Lower lobe of right lung (tissue), 2 donors: Measurements from ENCODE around the gene ZC3H12D. TPM values are rescaled to one million over a fixed set of nuclear protein-coding genes. Genes with fewer than 3 reads are reported as not detected.

Source experiments
- ATAC-seq, 2 donors: fragments of 200-7000 bp; cut with Tn5 transposase; one replicate each; pipeline ENCODE4 v1.9.1; 2020 to 2022; ENCODE audit warnings: mild to moderate bottlenecking in 2 of 2, moderate library complexity in 2 of 2
- DNase-seq: peaks from one replicate; pipeline ENCODE4 v3.0.0-alpha.2; 2020
- H3K27ac ChIP-seq: fragments of 200-600 bp; one replicate; pipeline ENCODE4 v1.8.0; 2022
- H3K27me3 ChIP-seq: fragments of 200-600 bp; one replicate; pipeline ENCODE4 v1.8.0; 2022; ENCODE audit warnings: low read depth
- H3K36me3 ChIP-seq: fragments of 200-600 bp; one replicate; pipeline ENCODE4 v1.8.0; 2022; ENCODE audit warnings: mild to moderate bottlenecking
- H3K4me1 ChIP-seq: fragments of 200-600 bp; one replicate; pipeline ENCODE4 v1.8.0; 2022
- H3K4me3 ChIP-seq: fragments of 200-600 bp; one replicate; pipeline ENCODE4 v1.8.0; 2022; ENCODE audit warnings: mild to moderate bottlenecking
- H3K9me3 ChIP-seq: fragments of 200-600 bp; one replicate; pipeline ENCODE4 v1.8.0; 2022
- intact Hi-C: fragments of 100-400 bp; cut with DNase I; formaldehyde crosslinking; loops from one replicate; pipeline ENCODE4 v1.11.0; 2022
- total RNA-seq: library from RNA; stranded (reverse); fragmentation: NEBNext Ultra II Directional; extraction: Animal tissue kit (Norgen Biotek cat#: 25700); gene quantifications from one replicate; pipeline ENCODE4 v1.2.1, GENCODE V29; 2021
- TF ChIP-seq, protein P1 (sequence below): fragments of 200-600 bp; IDR thresholded peaks from one replicate; pipeline ENCODE4 v1.8.0; 2022; ENCODE audit warnings: antibody characterized with exemption, mild to moderate bottlenecking
- donor health status: DM: no; HTN: yes; CAD: no; lungs with severe emphysema.

ZC3H12D gene
- total RNA-seq, 1 donor from 2014 or later: 2.6 TPM

DNA sequence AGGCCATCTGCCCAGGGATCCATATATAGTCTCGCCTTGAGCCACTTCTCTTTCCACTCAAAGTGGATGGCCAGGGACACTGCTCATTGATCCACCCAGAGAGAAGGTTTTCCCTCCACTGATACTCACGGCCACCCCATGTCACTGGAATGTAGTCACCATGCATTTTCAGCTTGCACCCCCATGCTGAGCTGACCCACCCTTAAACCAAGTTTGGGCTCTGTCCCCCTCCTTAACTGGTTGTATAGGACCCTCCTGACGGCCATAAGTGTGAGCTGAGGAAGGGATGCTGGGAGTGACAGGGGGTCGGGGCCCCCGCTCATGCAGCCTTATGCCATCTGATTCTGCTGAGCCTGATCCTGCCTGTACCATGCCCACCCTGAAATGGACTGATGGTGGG, 59.1 kb downstream of the ZC3H12D start:
- no peak overlapping the region for H3K4me3 ChIP-seq
- H3K4me1 ChIP-seq: peaks cover 4% of the 10 kb centered on the region
- H3K27me3 ChIP-seq: no peaks in the 10 kb centered on the region
- TF ChIP-seq, protein P1, sequence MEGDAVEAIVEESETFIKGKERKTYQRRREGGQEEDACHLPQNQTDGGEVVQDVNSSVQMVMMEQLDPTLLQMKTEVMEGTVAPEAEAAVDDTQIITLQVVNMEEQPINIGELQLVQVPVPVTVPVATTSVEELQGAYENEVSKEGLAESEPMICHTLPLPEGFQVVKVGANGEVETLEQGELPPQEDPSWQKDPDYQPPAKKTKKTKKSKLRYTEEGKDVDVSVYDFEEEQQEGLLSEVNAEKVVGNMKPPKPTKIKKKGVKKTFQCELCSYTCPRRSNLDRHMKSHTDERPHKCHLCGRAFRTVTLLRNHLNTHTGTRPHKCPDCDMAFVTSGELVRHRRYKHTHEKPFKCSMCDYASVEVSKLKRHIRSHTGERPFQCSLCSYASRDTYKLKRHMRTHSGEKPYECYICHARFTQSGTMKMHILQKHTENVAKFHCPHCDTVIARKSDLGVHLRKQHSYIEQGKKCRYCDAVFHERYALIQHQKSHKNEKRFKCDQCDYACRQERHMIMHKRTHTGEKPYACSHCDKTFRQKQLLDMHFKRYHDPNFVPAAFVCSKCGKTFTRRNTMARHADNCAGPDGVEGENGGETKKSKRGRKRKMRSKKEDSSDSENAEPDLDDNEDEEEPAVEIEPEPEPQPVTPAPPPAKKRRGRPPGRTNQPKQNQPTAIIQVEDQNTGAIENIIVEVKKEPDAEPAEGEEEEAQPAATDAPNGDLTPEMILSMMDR: no peak
- no peak overlapping the region for H3K27ac ChIP-seq
- no peaks in the 10 kb centered on the region for H3K36me3 ChIP-seq
- intact Hi-C loops: no loop called here
- no peaks in the 10 kb centered on the region for H3K9me3 ChIP-seq
- DNase-seq: no peak
- no peak for ATAC-seq

DNA sequence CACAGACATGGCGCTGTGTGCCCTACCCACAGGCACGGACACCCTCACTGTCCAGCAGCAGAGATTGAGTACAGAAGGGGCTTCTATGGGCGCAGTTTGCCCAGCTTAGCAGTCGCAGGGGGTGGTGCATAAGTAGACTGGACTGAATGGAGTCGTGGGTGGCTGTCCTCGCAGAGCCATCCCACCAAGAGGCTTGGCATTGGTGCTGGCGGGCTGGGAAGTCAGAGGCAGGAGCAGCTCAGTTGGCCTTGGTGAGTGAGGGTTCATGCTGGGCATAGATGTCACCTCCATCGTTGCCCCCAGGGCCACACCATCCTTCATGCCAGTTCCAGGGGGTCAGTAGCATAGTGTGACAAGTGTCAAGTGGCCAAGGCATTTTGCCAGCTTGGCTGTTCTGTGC, 59.6 kb downstream of the ZC3H12D start:
- Histone ChIP-seq H3K27ac (no peak overlapping the region), H3K4me3 (no peak overlapping the region), H3K36me3 (no peaks in the 10 kb centered on the region), H3K4me1 (peaks cover 4% of the 10 kb centered on the region), H3K27me3 (no peaks in the 10 kb centered on the region), H3K9me3 (no peaks in the 10 kb centered on the region)
- intact Hi-C loops: no loop called here
- TF ChIP-seq, protein P1: no peak
- no peak for ATAC-seq
- no peak for DNase-seq

DNA sequence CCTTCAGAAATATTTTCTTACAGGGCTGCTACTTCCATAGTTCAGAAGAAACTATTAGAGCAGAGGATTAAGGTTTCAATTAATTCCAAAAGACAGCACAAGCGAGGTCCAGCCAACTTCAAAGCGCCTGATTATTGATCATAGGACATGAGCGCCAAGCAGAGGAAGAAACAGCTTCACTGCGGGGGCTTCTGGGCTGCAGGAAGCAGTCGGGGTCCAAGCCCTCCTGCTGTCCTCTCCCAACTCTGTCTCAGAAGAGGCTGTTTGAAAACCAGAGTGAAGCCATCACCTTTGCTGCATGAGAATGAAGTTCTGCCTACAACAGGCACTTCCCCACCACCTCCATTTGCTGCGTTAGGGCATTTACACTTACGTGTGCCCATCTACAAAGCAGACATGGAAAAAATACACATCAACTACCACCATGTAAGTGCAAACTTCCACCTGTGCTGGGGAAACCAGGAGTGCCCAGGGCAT, 60.8 kb downstream of the ZC3H12D start:
- Histone ChIP-seq H3K4me1 (peaks cover 4% of the 10 kb centered on the region), H3K4me3 (no peak overlapping the region), H3K27ac (no peak overlapping the region), H3K36me3 (no peaks in the 10 kb centered on the region), H3K27me3 (no peaks in the 10 kb centered on the region), H3K9me3 (no peaks in the 10 kb centered on the region)
- intact Hi-C loops: no loop called here
- ATAC-seq: no peak
- DNase-seq: no peak
- TF ChIP-seq, protein P1: no peak

DNA sequence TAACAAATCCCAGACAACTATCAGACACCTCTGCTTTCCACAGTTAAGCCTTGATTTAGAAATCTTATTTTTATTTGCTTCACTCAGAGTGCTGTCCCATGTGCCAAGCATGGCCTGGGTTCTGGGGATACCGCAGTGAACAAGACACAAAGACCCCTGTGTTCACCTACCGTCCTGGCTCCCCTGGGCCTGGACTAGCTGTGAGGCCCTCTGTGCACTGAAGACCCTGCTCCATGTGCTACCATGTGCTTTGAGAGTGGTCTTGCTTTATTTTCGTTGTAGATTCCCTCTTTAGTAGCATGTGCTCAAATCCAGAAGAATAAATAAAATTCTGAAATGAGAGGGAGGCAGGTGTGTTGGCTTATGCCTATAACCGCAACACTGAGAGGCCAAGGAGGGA, 62.2 kb downstream of the ZC3H12D start:
- TF ChIP-seq, protein P1: no peak
- Histone ChIP-seq H3K4me1 (peaks cover 4% of the 10 kb centered on the region), H3K27ac (no peak overlapping the region), H3K36me3 (no peaks in the 10 kb centered on the region), H3K9me3 (no peaks in the 10 kb centered on the region), H3K4me3 (no peak overlapping the region), H3K27me3 (no peaks in the 10 kb centered on the region)
- ATAC-seq (no peak), DNase-seq (no peak)
- intact Hi-C loops: no loop called here

DNA sequence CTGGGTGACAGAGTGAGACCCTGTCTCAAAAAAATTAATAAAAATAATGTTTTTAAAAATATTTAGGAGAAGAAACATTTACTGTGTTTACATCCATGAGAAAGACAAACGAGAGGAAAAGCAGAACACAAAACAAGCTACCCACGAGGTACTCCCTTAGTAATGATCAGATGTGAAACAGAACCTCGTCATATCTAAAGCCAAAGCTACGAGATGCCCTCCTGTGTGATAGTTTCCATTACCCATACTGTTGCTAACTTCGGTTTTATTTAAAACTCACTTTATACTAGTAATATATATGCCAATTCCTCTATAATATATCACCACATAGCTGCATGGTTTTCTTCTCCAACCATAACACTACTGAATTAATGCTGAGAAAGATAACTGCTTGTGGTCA, 63.7 kb downstream of the ZC3H12D start:
- no peak for DNase-seq
- Histone ChIP-seq H3K4me3 (no peak overlapping the region), H3K27ac (no peak overlapping the region), H3K9me3 (no peaks in the 10 kb centered on the region), H3K36me3 (no peaks in the 10 kb centered on the region), H3K4me1 (peaks cover 4% of the 10 kb centered on the region), H3K27me3 (no peaks in the 10 kb centered on the region)
- intact Hi-C loops: no loop called here
- TF ChIP-seq, protein P1: no peak
- no peak for ATAC-seq
